T-helper 1 cell treated with Interleukin-12 subunit alpha and Interleukin-12 subunit beta and Interleukin-4 antibody, amounts not matched to agents 30 ng/mL and 1 ng/mL, for 36 hours (primary cell): ENCODE data around the gene FAM13C. TPM values are rescaled to one million over a fixed set of nuclear protein-coding genes. Genes with fewer than 3 reads are reported as not detected.
"Not testable (repeated sequence)": the region's sequence is repeated elsewhere in the genome, so short reads cannot be mapped to it uniquely, and the experiment has no call there.

Experiments used
- intact Hi-C: fragments of 100-400 bp; cut with micrococcal nuclease; formaldehyde crosslinking; loops from one replicate; pipeline ENCODE4 v1.15.1; 2024
- total RNA-seq: library from RNA; stranded (reverse); gene quantifications from 2 replicates; pipeline ENCODE4 v1.2.3, GENCODE V29; 2022

Gene FAM13C
- total RNA-seq, 1 donor from 2014 or later: not detected

- intact Hi-C loops: loop anchor here (10.0 kb wide), 2 partner anchors 283 to 567 kb away; no protein-coding TSS in a partner anchor
Measured at GRCh38 chr10:59237775-59238174, 124.6 kb downstream of the FAM13C start.

GRCh38 chr10:59236064-59236697, 126.2 kb downstream of the FAM13C start:
- intact Hi-C loops: loop anchor here (10.0 kb wide), 2 partner anchors 281 to 569 kb away; no protein-coding TSS in a partner anchor

- intact Hi-C loops: loop anchor here (10.0 kb wide), 2 partner anchors 280 to 570 kb away; no protein-coding TSS in a partner anchor
Measured at GRCh38 chr10:59234816-59235429, 127.4 kb downstream of the FAM13C start.

- intact Hi-C loops: loop anchor here (10.0 kb wide), 2 partner anchors 279 to 571 kb away; no protein-coding TSS in a partner anchor
Measured at GRCh38 chr10:59234194-59234593, 128.2 kb downstream of the FAM13C start.

- intact Hi-C loops: no loop called here
Measured at GRCh38 chr10:59229441-59229840, 132.9 kb downstream of the FAM13C start.

GRCh38 chr10:59227136-59227673, 135.1 kb downstream of the FAM13C start:
- intact Hi-C loops: no loop called here

GRCh38 chr10:59225211-59225610, 137.1 kb downstream of the FAM13C start:
- intact Hi-C loops: no loop called here

- intact Hi-C loops: not testable (repeated sequence)
Measured at GRCh38 chr10:59223597-59223996, 138.8 kb downstream of the FAM13C start.

GRCh38 chr10:59222788-59223187, 139.6 kb downstream of the FAM13C start:
- intact Hi-C loops: no loop called here

GRCh38 chr10:59216178-59216869, 146.0 kb downstream of the FAM13C start:
- intact Hi-C loops: no loop called here

- intact Hi-C loops: no loop called here
Measured at GRCh38 chr10:59214160-59214559, 148.2 kb downstream of the FAM13C start.

GRCh38 chr10:59212301-59212798, 150.0 kb downstream of the FAM13C start:
- intact Hi-C loops: no loop called here

- intact Hi-C loops: no loop called here
Measured at GRCh38 chr10:59206204-59206720, 156.1 kb downstream of the FAM13C start.

Other genes starting within 250 kb of the FAM13C start
- not detected in 2 replicates for gene PHYHIPL, start 185.9 kb downstream of the FAM13C start, total RNA-seq